ENCODE results near the gene TMA7.

Gene TMA7

GRCh38 chr3:48422681-48423080 is 17.4 kb upstream of the TMA7 start:
- Histone ChIP-seq H3K27me3 (ENCODE audit: insufficient read depth, poor library complexity, severe bottlenecking) (no peaks in the 10 kb centered on the region), H3K4me3 (replicated peaks; ENCODE audit: insufficient read depth, low read length) (no peak overlapping the region), H3K27ac (replicated peaks) (no peak overlapping the region)
- no peak for DNase-seq (ENCODE audit: low read depth in 1 of 2, low spot score in 1 of 2)
- TF ChIP-seq, protein P1, sequence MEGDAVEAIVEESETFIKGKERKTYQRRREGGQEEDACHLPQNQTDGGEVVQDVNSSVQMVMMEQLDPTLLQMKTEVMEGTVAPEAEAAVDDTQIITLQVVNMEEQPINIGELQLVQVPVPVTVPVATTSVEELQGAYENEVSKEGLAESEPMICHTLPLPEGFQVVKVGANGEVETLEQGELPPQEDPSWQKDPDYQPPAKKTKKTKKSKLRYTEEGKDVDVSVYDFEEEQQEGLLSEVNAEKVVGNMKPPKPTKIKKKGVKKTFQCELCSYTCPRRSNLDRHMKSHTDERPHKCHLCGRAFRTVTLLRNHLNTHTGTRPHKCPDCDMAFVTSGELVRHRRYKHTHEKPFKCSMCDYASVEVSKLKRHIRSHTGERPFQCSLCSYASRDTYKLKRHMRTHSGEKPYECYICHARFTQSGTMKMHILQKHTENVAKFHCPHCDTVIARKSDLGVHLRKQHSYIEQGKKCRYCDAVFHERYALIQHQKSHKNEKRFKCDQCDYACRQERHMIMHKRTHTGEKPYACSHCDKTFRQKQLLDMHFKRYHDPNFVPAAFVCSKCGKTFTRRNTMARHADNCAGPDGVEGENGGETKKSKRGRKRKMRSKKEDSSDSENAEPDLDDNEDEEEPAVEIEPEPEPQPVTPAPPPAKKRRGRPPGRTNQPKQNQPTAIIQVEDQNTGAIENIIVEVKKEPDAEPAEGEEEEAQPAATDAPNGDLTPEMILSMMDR (IDR thresholded peaks at IDR 0.05; ENCODE audit: insufficient read depth, low read length): no peak
- TF ChIP-seq REST (IDR thresholded peaks at IDR 0.05; ENCODE audit: insufficient replicate concordance, low read depth): no peak
- no peak for TF ChIP-seq POLR2AphosphoS5 (IDR thresholded peaks at IDR 0.05; ENCODE audit: low read depth)
- no peak for TF ChIP-seq SPI1 (IDR thresholded peaks at IDR 0.05; ENCODE audit: borderline replicate concordance, low read depth)
- TF ChIP-seq GABPA (IDR thresholded peaks at IDR 0.05; ENCODE audit: low read depth): no peak

DNA sequence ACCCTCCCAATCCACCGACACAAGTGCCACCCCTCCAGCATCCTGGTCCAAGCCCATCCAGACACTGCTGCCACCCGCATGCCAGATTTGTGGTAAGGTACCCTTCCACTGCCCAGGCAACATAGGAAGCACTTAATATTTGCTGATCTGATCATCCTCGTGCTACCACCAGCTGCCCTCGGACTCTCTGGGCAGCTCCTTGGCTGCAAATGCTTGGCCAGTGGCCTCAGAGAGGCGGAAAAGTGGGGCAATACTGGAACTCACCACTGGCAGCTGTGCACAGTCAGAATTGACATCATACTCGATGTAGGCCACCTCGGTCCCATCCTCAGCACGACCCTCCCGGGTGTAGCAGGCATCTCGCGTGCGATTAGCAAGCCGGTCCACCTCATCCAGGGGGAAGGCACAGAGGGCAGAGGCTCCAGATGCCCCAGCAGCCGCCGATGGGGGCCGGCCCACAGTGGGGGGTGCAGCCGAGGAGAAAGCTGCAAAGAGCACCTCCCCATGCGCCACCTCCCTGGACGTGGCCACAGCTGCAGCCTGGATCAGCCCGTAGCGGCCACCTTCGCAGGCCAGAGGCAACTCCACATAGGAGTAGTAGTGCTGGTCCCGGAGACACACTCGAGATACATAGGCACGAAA is 16.7 kb upstream of the TMA7 start:
- no peaks in the 10 kb centered on the region for H3K27me3 ChIP-seq (ENCODE audit: insufficient read depth, poor library complexity, severe bottlenecking)
- no peak overlapping the region for H3K4me3 ChIP-seq (replicated peaks; ENCODE audit: insufficient read depth, low read length)
- TF ChIP-seq POLR2AphosphoS5 (IDR thresholded peaks at IDR 0.05; ENCODE audit: low read depth) (no peak), SPI1 (IDR thresholded peaks at IDR 0.05; ENCODE audit: borderline replicate concordance, low read depth) (no peak)
- H3K27ac ChIP-seq (replicated peaks): no peak overlapping the region
- DNase-seq (ENCODE audit: low read depth in 1 of 2, low spot score in 1 of 2): no peak

DNA sequence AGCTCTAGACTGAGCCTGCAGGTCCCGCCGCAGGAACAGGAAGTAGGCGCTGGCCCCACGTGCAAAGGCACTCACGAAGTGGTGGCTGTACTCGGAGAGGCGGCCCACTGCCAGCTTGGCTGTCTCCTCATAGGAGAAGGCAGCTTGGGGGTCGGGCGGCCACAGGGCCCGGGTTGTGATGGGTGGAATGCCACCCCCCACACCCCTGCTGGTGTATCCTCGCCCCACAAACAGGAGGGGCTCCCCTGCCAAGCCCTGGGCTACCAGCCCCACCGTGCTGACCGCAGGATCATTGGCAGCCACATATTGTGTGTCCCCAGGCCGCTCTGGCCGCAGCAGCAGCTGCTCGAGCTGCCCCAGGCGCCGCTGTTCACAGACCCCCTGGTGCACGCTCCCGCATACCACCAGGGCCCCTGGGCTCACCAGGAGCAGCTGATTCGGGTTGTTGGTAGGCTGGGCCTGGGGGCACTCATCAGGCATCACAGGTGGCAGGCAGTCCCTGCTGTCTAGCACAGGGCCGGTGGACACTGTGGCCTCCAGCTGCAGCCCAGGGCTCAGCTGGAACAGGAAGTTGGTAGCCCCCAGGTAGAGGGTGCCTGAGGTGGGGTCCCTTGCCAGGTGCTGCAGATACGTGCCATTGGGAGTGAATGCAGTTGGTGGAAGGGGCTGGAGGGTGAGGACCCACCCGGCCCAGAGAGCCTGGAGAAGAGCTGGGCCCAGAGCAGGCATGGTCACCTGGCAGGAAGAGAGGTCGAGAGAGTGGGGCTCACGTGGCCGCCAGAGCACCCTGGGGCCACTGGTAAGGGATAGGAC is 16.0 kb upstream of the TMA7 start:
- H3K27ac ChIP-seq (replicated peaks): no peak overlapping the region

GRCh38 chr3:48425281-48425812 is 14.7 kb upstream of the TMA7 start:
- H3K27me3 ChIP-seq (ENCODE audit: insufficient read depth, poor library complexity, severe bottlenecking): peaks cover 2% of the 10 kb centered on the region
- DNase-seq (ENCODE audit: low read depth in 1 of 2, low spot score in 1 of 2): no peak
- no peak overlapping the region for H3K4me3 ChIP-seq (replicated peaks; ENCODE audit: insufficient read depth, low read length)
- H3K27ac ChIP-seq (replicated peaks): no peak overlapping the region
- no peak for TF ChIP-seq POLR2AphosphoS5 (IDR thresholded peaks at IDR 0.05; ENCODE audit: low read depth)
- TF ChIP-seq GABPA (IDR thresholded peaks at IDR 0.05; ENCODE audit: low read depth): no peak

More for the DNA sequence above, 16.0 kb upstream of the TMA7 start:
- no peak overlapping the region for H3K4me3 ChIP-seq (replicated peaks; ENCODE audit: insufficient read depth, low read length)
- DNase-seq (ENCODE audit: low read depth in 1 of 2, low spot score in 1 of 2): peak in 1 of 2 experiments; percentile 41
- TF ChIP-seq, protein P1 (IDR thresholded peaks at IDR 0.05; ENCODE audit: insufficient read depth, low read length): no peak
- peaks cover 2% of the 10 kb centered on the region for H3K27me3 ChIP-seq (ENCODE audit: insufficient read depth, poor library complexity, severe bottlenecking)

GRCh38 chr3:48426401-48426909 is 13.6 kb upstream of the TMA7 start:
- TF ChIP-seq, protein P1 (IDR thresholded peaks at IDR 0.05; ENCODE audit: insufficient read depth, low read length): no peak
- TF ChIP-seq POLR2AphosphoS5 (IDR thresholded peaks at IDR 0.05; ENCODE audit: low read depth) (no peak), REST (IDR thresholded peaks at IDR 0.05; ENCODE audit: insufficient replicate concordance, low read depth) (no peak), SPI1 (IDR thresholded peaks at IDR 0.05; ENCODE audit: borderline replicate concordance, low read depth) (no peak), GABPA (IDR thresholded peaks at IDR 0.05; ENCODE audit: low read depth) (no peak)
- DNase-seq (ENCODE audit: low read depth in 1 of 2, low spot score in 1 of 2): no peak
- Histone ChIP-seq H3K4me3 (replicated peaks; ENCODE audit: insufficient read depth, low read length) (no peak overlapping the region), H3K27me3 (ENCODE audit: insufficient read depth, poor library complexity, severe bottlenecking) (peaks cover 2% of the 10 kb centered on the region), H3K27ac (replicated peaks) (no peak overlapping the region)

All from HL-60 (cell line).